Right atrium auricular region (tissue), 2 donors: Measurements from ENCODE around the gene SNAP47. TPM values are rescaled to one million over a fixed set of nuclear protein-coding genes. Genes with fewer than 3 reads are reported as not detected.

Source experiments
- DNase-seq: peaks from one replicate; pipeline ENCODE4 v3.0.0-alpha.2; 2019; ENCODE audit warnings: low spot score
- H3K27ac ChIP-seq, 2 donors: fragments of 200-600 bp; sonication (generic); 1 replicate in 1 of 2; 2 replicates in 1 of 2; pipeline ENCODE4 v1.5.1; 2016 to 2019
- H3K27me3 ChIP-seq, 2 donors: fragments of 200-600 bp; sonication (generic); one replicate each; pipeline versions ENCODE4 v1.5.1 to v1.6.0; 2017 to 2019
- H3K36me3 ChIP-seq: fragments of 200-600 bp; sonication (generic); one replicate; pipeline ENCODE4 v1.5.1; 2016
- H3K4me1 ChIP-seq, 2 donors: fragments of 200-600 bp; sonication (generic); one replicate each; pipeline versions ENCODE4 v1.5.1 to v1.6.0; 2017 to 2019
- H3K4me3 ChIP-seq, 2 donors: fragments of 200-600 bp; sonication (generic); 1 replicate in 1 of 2; 2 replicates in 1 of 2; pipeline ENCODE4 v1.5.1; 2017 to 2019; ENCODE audit warnings: mild to moderate bottlenecking in 1 of 2, moderate library complexity in 1 of 2
- H3K9me3 ChIP-seq, 2 donors: fragments of 200-600 bp; sonication (generic); one replicate each; pipeline ENCODE4 v1.5.1; 2019
- CTCF ChIP-seq, 2 donors: fragments of 200-600 bp; sonication (generic); IDR thresholded peaks; one replicate each; pipeline ENCODE4 v1.5.1; 2019; ENCODE audit warnings: antibody characterized with exemption in 2 of 2
- total RNA-seq, 2 donors: library from RNA; depleted of rRNA; stranded (reverse); fragments of >200 nt; gene quantifications; one replicate each; pipeline ENCODE4 v1.1.0, GENCODE V29; 2016

Gene SNAP47
- total RNA-seq, 2 donors from 2014 or later, result 39.1 to 102 TPM

GRCh38 chr1:227767401-227768124, 32.3 kb downstream of the SNAP47 start:
- Histone ChIP-seq H3K4me3 (no peak overlapping the region), H3K27me3 (no peaks in the 10 kb centered on the region), H3K4me1 (peaks cover 0 to 21% of the 10 kb centered on the region in 2 donors), H3K9me3 (no peaks in the 10 kb centered on the region), H3K36me3 (peaks cover 39% of the 10 kb centered on the region), H3K27ac (no peak overlapping the region)
- no peak for TF ChIP-seq CTCF (IDR thresholded peaks at IDR 0.05)
- no peak for DNase-seq

- DNase-seq, result no peak
- H3K27me3 ChIP-seq, result no peaks in the 10 kb centered on the region
- peaks cover 0 to 16% of the 10 kb centered on the region in 2 donors for H3K4me1 ChIP-seq
- no peaks in the 10 kb centered on the region for H3K9me3 ChIP-seq
- peaks cover 39% of the 10 kb centered on the region for H3K36me3 ChIP-seq
- no peak overlapping the region for H3K27ac ChIP-seq
- no peak overlapping the region for H3K4me3 ChIP-seq
- TF ChIP-seq CTCF (IDR thresholded peaks at IDR 0.05), result no peak
Measured at GRCh38 chr1:227768125-227768439, 32.8 kb downstream of the SNAP47 start.

- no peak overlapping the region for H3K4me3 ChIP-seq
- DNase-seq, result no peak
- H3K27ac ChIP-seq, result no peak overlapping the region
- no peak for TF ChIP-seq CTCF (IDR thresholded peaks at IDR 0.05)
- peaks cover 39% of the 10 kb centered on the region for H3K36me3 ChIP-seq
- H3K4me1 ChIP-seq, result peaks cover 0 to 11% of the 10 kb centered on the region in 2 donors
- H3K27me3 ChIP-seq, result no peaks in the 10 kb centered on the region
- no peaks in the 10 kb centered on the region for H3K9me3 ChIP-seq
Measured at GRCh38 chr1:227768640-227769039, 33.4 kb downstream of the SNAP47 start.

- no peak for DNase-seq
- Histone ChIP-seq H3K4me1 (peaks cover 0 to 10% of the 10 kb centered on the region in 2 donors), H3K4me3 (no peak overlapping the region), H3K27ac (no peak overlapping the region), H3K27me3 (no peaks in the 10 kb centered on the region), H3K36me3 (peaks cover 39% of the 10 kb centered on the region), H3K9me3 (no peaks in the 10 kb centered on the region)
- no peak for TF ChIP-seq CTCF (IDR thresholded peaks at IDR 0.05)
Measured at GRCh38 chr1:227769047-227769935, 34.1 kb downstream of the SNAP47 start.

GRCh38 chr1:227769936-227770494, 34.8 kb downstream of the SNAP47 start:
- no peak for DNase-seq
- H3K4me1 ChIP-seq, result peaks cover 0 to 12% of the 10 kb centered on the region in 2 donors
- H3K4me3 ChIP-seq, result no peak overlapping the region
- no peaks in the 10 kb centered on the region for H3K9me3 ChIP-seq
- no peak for TF ChIP-seq CTCF (IDR thresholded peaks at IDR 0.05)
- no peak overlapping the region for H3K27ac ChIP-seq
- H3K36me3 ChIP-seq, result peaks cover 37% of the 10 kb centered on the region
- H3K27me3 ChIP-seq, result no peaks in the 10 kb centered on the region
